Rectal smooth muscle tissue (tissue), 1 donor: ENCODE results near the gene HBQ1.
"Not testable (repeated sequence)": the region's sequence is repeated elsewhere in the genome, so short reads cannot be mapped to it uniquely, and the experiment has no call there.

ENCODE experiments used
- H3K27ac ChIP-seq: one replicate; pipeline ENCODE4 v1.7.0; 2013; ENCODE audit warnings: low read depth, low read length, inconsistent platforms
- H3K27me3 ChIP-seq: one replicate; pipeline ENCODE4 v1.7.0; 2013; ENCODE audit warnings: low read length; ENCODE audit not compliant: control insufficient read depth, insufficient read depth
- H3K36me3 ChIP-seq: one replicate; pipeline ENCODE4 v1.7.0; 2013; ENCODE audit warnings: low read length; ENCODE audit not compliant: control insufficient read depth, insufficient read depth
- H3K4me1 ChIP-seq: one replicate; pipeline ENCODE4 v1.7.0; 2013; ENCODE audit warnings: low read length; ENCODE audit not compliant: control insufficient read depth, insufficient read depth
- H3K4me3 ChIP-seq: one replicate; pipeline ENCODE4 v1.7.0; 2013; ENCODE audit warnings: low read length
- H3K9ac ChIP-seq: one replicate; pipeline ENCODE4 v1.7.0; 2013; ENCODE audit warnings: low read length

The HBQ1 gene

GRCh38 chr16:164134-164823 lies 16.0 kb upstream of the HBQ1 start:
- not testable (repeated sequence) for H3K4me3 ChIP-seq, H3K9ac ChIP-seq, H3K4me1 ChIP-seq, H3K27ac ChIP-seq, H3K36me3 ChIP-seq
- peaks cover 31% of the 10 kb centered on the region for H3K27me3 ChIP-seq

GRCh38 chr16:164827-165538 lies 15.3 kb upstream of the HBQ1 start:
- H3K9ac ChIP-seq, result no peak overlapping the region
- no peak overlapping the region for H3K27ac ChIP-seq
- H3K36me3 ChIP-seq, result no peaks in the 10 kb centered on the region
- peak overlapping the region; percentile 29 for H3K4me3 ChIP-seq
- H3K27me3 ChIP-seq, result peaks cover 31% of the 10 kb centered on the region
- no peaks in the 10 kb centered on the region for H3K4me1 ChIP-seq

- H3K9ac ChIP-seq, result no peak within 1 kb of the TSS
Observed at GRCh38 chr16:165539-166374, 14.5 kb upstream of the HBQ1 start, which contains the start of gene HBM. Gene HBM, plus strand, starts transcription at chr16:165978. Its CDS starts 20 bp downstream, at chr16:165998.

GRCh38 chr16:166375-167121 lies 13.7 kb upstream of the HBQ1 start:
- Histone ChIP-seq H3K36me3 (no peaks in the 10 kb centered on the region), H3K27ac (no peak overlapping the region), H3K9ac (no peak overlapping the region), H3K27me3 (peaks cover 34% of the 10 kb centered on the region), H3K4me3 (no peak overlapping the region), H3K4me1 (no peaks in the 10 kb centered on the region)

More at GRCh38 chr16:165539-166374, 14.5 kb upstream of the HBQ1 start, which contains the start of gene HBM:
- H3K36me3 ChIP-seq, result no peaks in the 10 kb centered on the region
- H3K4me3 ChIP-seq, result peak within 1 kb of the TSS; percentile 29
- H3K4me1 ChIP-seq, result no peaks in the 10 kb centered on the region
- peaks cover 33% of the 10 kb centered on the region for H3K27me3 ChIP-seq
- no peak within 1 kb of the TSS for H3K27ac ChIP-seq

GRCh38 chr16:167122-167690 lies 13.1 kb upstream of the HBQ1 start:
- Histone ChIP-seq H3K4me3 (no peak overlapping the region), H3K36me3 (no peaks in the 10 kb centered on the region), H3K27me3 (peaks cover 34% of the 10 kb centered on the region), H3K4me1 (no peaks in the 10 kb centered on the region), H3K27ac (no peak overlapping the region), H3K9ac (no peak overlapping the region)

GRCh38 chr16:168424-168823 lies 11.8 kb upstream of the HBQ1 start:
- Histone ChIP-seq H3K27me3 (peaks cover 34% of the 10 kb centered on the region), H3K36me3 (no peaks in the 10 kb centered on the region), H3K9ac (no peak overlapping the region), H3K27ac (no peak overlapping the region), H3K4me3 (no peak overlapping the region), H3K4me1 (no peaks in the 10 kb centered on the region)

GRCh38 chr16:169014-169413 lies 11.2 kb upstream of the HBQ1 start:
- Histone ChIP-seq H3K27me3 (peaks cover 34% of the 10 kb centered on the region), H3K27ac (no peak overlapping the region), H3K36me3 (no peaks in the 10 kb centered on the region), H3K9ac (no peak overlapping the region), H3K4me1 (no peaks in the 10 kb centered on the region), H3K4me3 (no peak overlapping the region)

- not testable (repeated sequence) for H3K4me1 ChIP-seq, H3K36me3 ChIP-seq, H3K27ac ChIP-seq, H3K4me3 ChIP-seq, H3K9ac ChIP-seq
- H3K27me3 ChIP-seq, result peaks cover 38% of the 10 kb centered on the region
Observed at GRCh38 chr16:170088-170507, 10.2 kb upstream of the HBQ1 start.

GRCh38 chr16:170788-171187 lies 9.5 kb upstream of the HBQ1 start:
- no peaks in the 10 kb centered on the region for H3K36me3 ChIP-seq
- no peaks in the 10 kb centered on the region for H3K4me1 ChIP-seq
- peaks cover 36% of the 10 kb centered on the region for H3K27me3 ChIP-seq
- H3K27ac ChIP-seq, result no peak overlapping the region
- H3K9ac ChIP-seq, result no peak overlapping the region
- H3K4me3 ChIP-seq, result no peak overlapping the region

GRCh38 chr16:172374-172941 lies 7.8 kb upstream of the HBQ1 start, which contains the start of gene HBA2:
Gene HBA2, plus strand, starts transcription at chr16:172876. Its CDS starts 37 bp downstream, at chr16:172913.
- peaks cover 27% of the 10 kb centered on the region for H3K27me3 ChIP-seq
- H3K36me3 ChIP-seq, H3K4me3 ChIP-seq, H3K27ac ChIP-seq, H3K9ac ChIP-seq, H3K4me1 ChIP-seq: not testable (repeated sequence)

- not testable (repeated sequence) for H3K4me3 ChIP-seq, H3K36me3 ChIP-seq, H3K9ac ChIP-seq, H3K4me1 ChIP-seq, H3K27ac ChIP-seq
- peaks cover 31% of the 10 kb centered on the region for H3K27me3 ChIP-seq
Observed at GRCh38 chr16:173211-173854, 6.9 kb upstream of the HBQ1 start.
